ENCODE data around the gene TAF1C. TPM values are rescaled to one million over a fixed set of nuclear protein-coding genes. Genes with fewer than 3 reads are reported as not detected.

Gene TAF1C
- total RNA-seq, 1 experiment from 2014 or later = 79.7 TPM

DNA sequence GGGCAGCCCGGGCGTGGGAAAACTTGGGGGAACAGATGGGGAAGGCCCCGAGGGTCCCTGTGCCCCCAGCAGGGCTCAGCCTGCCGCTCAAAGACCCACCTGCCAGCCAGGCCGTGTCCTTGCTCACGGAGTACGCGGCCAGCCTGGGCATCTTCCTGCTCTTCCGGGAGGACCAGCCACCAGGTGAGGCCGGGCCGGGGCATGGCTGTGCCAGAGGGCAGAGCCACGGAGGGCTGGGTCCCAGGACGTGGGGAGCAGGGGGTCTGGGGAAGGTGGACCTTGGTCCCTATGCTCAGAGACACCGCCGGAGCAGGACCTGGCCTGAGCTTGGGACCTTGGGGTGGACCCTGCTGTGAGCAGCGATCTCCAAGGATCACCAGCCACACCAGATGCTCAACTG is 4.6 kb upstream of the TAF1C start:
- intact Hi-C loops (cut with micrococcal nuclease; ENCODE audit: unreplicated experiment) = no loop called here

GRCh38 chr16:84190731-84191388 is 4.0 kb upstream of the TAF1C start, which contains the start of gene ADAD2:
Gene ADAD2 (plus strand): TSS chr16:84191157. CDS start chr16:84191231, 74 bp downstream.
- BruUV-seq (replicated peaks) = no TSS peak
- TF ChIP-seq, protein P1, sequence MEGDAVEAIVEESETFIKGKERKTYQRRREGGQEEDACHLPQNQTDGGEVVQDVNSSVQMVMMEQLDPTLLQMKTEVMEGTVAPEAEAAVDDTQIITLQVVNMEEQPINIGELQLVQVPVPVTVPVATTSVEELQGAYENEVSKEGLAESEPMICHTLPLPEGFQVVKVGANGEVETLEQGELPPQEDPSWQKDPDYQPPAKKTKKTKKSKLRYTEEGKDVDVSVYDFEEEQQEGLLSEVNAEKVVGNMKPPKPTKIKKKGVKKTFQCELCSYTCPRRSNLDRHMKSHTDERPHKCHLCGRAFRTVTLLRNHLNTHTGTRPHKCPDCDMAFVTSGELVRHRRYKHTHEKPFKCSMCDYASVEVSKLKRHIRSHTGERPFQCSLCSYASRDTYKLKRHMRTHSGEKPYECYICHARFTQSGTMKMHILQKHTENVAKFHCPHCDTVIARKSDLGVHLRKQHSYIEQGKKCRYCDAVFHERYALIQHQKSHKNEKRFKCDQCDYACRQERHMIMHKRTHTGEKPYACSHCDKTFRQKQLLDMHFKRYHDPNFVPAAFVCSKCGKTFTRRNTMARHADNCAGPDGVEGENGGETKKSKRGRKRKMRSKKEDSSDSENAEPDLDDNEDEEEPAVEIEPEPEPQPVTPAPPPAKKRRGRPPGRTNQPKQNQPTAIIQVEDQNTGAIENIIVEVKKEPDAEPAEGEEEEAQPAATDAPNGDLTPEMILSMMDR (IDR thresholded peaks at IDR 0.05; ENCODE audit: insufficient read depth in 1 of 2, low read depth in 1 of 2, low read length in 1 of 2, severe bottlenecking in 1 of 2, unreplicated experiment in 1 of 2) = no peak
- H3K27ac Mint-ChIP-seq (ENCODE audit: unreplicated experiment) = no peak within 1 kb of the TSS

More for the DNA sequence above, 4.6 kb upstream of the TAF1C start:
- no peaks in the 10 kb centered on the region for H3K4me1 Mint-ChIP-seq (ENCODE audit: low read depth, unreplicated experiment)
- no peaks in the 10 kb centered on the region for H3K27me3 Mint-ChIP-seq (ENCODE audit: insufficient read depth, unreplicated experiment)
- no peaks in the 10 kb centered on the region for H3K9me3 Mint-ChIP-seq (ENCODE audit: unreplicated experiment)
- BruUV-seq (replicated peaks) = no TSS peak
- H3K36me3 ChIP-seq (ENCODE audit: control insufficient read depth, insufficient read depth, low read length) = no peaks in the 10 kb centered on the region
- POLR2A ChIA-PET = no interaction called here
- no peak overlapping the region for H3K27ac Mint-ChIP-seq (ENCODE audit: unreplicated experiment)
- H3K4me3 ChIP-seq (ENCODE audit: low read depth, low read length) = no peak overlapping the region
- peaks cover 4% of the 10 kb centered on the region for H3K36me3 Mint-ChIP-seq (ENCODE audit: insufficient read depth, unreplicated experiment)
- H3K27me3 ChIP-seq (replicated peaks; ENCODE audit: control insufficient read depth, insufficient read depth, low read length) = no peaks in the 10 kb centered on the region
- H3K4me3 Mint-ChIP-seq (ENCODE audit: unreplicated experiment) = no peak overlapping the region
- DNase-seq = no peak
- peaks cover 9% of the 10 kb centered on the region; the same call in 1 of the 2 replicates for H3K4me1 ChIP-seq
- no peaks in the 10 kb centered on the region for H3K9me3 ChIP-seq
- TF ChIP-seq, protein P1 (IDR thresholded peaks at IDR 0.05; ENCODE audit: insufficient read depth in 1 of 2, low read depth in 1 of 2, low read length in 1 of 2, severe bottlenecking in 1 of 2, unreplicated experiment in 1 of 2) = no peak
- CTCF ChIA-PET = no interaction called here

DNA sequence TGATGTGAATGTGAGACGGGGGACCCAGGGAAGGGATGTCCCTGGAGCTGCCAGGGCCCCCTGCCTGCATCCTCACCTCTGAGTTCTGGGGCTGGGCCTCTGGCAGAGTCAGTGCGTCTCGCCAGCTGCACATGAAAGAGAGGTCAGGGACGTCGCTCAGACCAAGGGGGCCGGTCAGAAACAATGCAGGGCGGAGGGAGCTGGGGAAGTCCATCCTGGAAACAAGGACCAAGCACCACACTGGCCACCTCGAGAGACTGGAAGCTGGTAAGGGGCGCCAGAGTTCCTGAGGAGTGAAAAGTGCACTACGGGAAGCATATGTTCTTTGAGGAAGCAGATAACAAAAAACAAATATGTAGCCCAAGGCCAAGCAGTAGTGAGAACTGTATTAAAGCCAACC is 2.1 kb downstream of the TAF1C start:
- BruUV-seq (replicated peaks) = no TSS peak
- H3K27ac Mint-ChIP-seq (ENCODE audit: unreplicated experiment) = no peak overlapping the region
- ChIA-PET POLR2A (no interaction called here), CTCF (no interaction called here)
- H3K36me3 ChIP-seq (ENCODE audit: control insufficient read depth, insufficient read depth, low read length) = peaks cover 4% of the 10 kb centered on the region
- peaks cover 6% of the 10 kb centered on the region for H3K4me1 Mint-ChIP-seq (ENCODE audit: low read depth, unreplicated experiment)
- no peak overlapping the region for H3K4me3 ChIP-seq (ENCODE audit: low read depth, low read length)
- H3K4me3 Mint-ChIP-seq (ENCODE audit: unreplicated experiment) = peak overlapping the region; percentile 93
- H3K27me3 Mint-ChIP-seq (ENCODE audit: insufficient read depth, unreplicated experiment) = no peaks in the 10 kb centered on the region
- TF ChIP-seq, protein P1 (IDR thresholded peaks at IDR 0.05; ENCODE audit: insufficient read depth in 1 of 2, low read depth in 1 of 2, low read length in 1 of 2, severe bottlenecking in 1 of 2, unreplicated experiment in 1 of 2) = no peak
- intact Hi-C loops (cut with micrococcal nuclease; ENCODE audit: unreplicated experiment) = loop anchor here (10.0 kb wide), 1 partner anchor 300 kb away; no protein-coding TSS in a partner anchor
- no peaks in the 10 kb centered on the region for H3K9me3 Mint-ChIP-seq (ENCODE audit: unreplicated experiment)
- no peak for DNase-seq
- no peaks in the 10 kb centered on the region for H3K4me1 ChIP-seq
- H3K36me3 Mint-ChIP-seq (ENCODE audit: insufficient read depth, unreplicated experiment) = peaks cover 24% of the 10 kb centered on the region
- no peaks in the 10 kb centered on the region for H3K27me3 ChIP-seq (replicated peaks; ENCODE audit: control insufficient read depth, insufficient read depth, low read length)
- H3K9me3 ChIP-seq = no peaks in the 10 kb centered on the region

More at GRCh38 chr16:84190731-84191388, 4.0 kb upstream of the TAF1C start, which contains the start of gene ADAD2:
- no peaks in the 10 kb centered on the region for H3K36me3 ChIP-seq (ENCODE audit: control insufficient read depth, insufficient read depth, low read length)
- H3K27me3 ChIP-seq (replicated peaks; ENCODE audit: control insufficient read depth, insufficient read depth, low read length) = no peaks in the 10 kb centered on the region
- no peaks in the 10 kb centered on the region for H3K27me3 Mint-ChIP-seq (ENCODE audit: insufficient read depth, unreplicated experiment)
- peaks cover 4% of the 10 kb centered on the region for H3K36me3 Mint-ChIP-seq (ENCODE audit: insufficient read depth, unreplicated experiment)
- H3K9me3 Mint-ChIP-seq (ENCODE audit: unreplicated experiment) = no peaks in the 10 kb centered on the region
- peaks cover 9% of the 10 kb centered on the region; the same call in 1 of the 2 replicates for H3K4me1 ChIP-seq
- POLR2A ChIA-PET = no interaction called here
- H3K4me3 Mint-ChIP-seq (ENCODE audit: unreplicated experiment) = no peak within 1 kb of the TSS
- peak; percentile 43 to 65 for DNase-seq
- H3K4me1 Mint-ChIP-seq (ENCODE audit: low read depth, unreplicated experiment) = no peaks in the 10 kb centered on the region
- CTCF ChIA-PET = no interaction called here
- H3K9me3 ChIP-seq = no peaks in the 10 kb centered on the region
- H3K4me3 ChIP-seq (ENCODE audit: low read depth, low read length) = no peak within 1 kb of the TSS
- intact Hi-C loops (cut with micrococcal nuclease; ENCODE audit: unreplicated experiment) = no loop called here
